Gastrocnemius medialis (tissue), 4 donors: ENCODE results near the gene METTL5. TPM values are rescaled to one million over a fixed set of nuclear protein-coding genes. Genes with fewer than 3 reads are reported as not detected.
A peak's percentile ranks its signal among the peaks of the same experiment; 100 is the strongest.
"Not testable (repeated sequence)": the region's sequence is repeated elsewhere in the genome, so short reads cannot be mapped to it uniquely, and the experiment has no call there.

Experiments used
- ATAC-seq, 2 donors: fragments of 150-250 bp; one replicate each; pipeline ENCODE4 v1.9.1; 2016
- DNase-seq, 2 donors: peaks; one replicate each; pipeline ENCODE4 v3.0.0-alpha.2; 2019
- H3K27ac ChIP-seq, 4 donors: fragments of 200-600 bp; sonication (generic); 1 replicate in 1 of 4; 2 replicates in 3 of 4; pipeline ENCODE4 v1.5.1; 2016 to 2018; ENCODE audit warnings: mild to moderate bottlenecking in 2 of 4, moderate library complexity in 1 of 4
- H3K27me3 ChIP-seq, 3 donors: fragments of 200-600 bp; sonication (generic) in 2 of 3; 1 replicate in 1 of 3; 2 replicates in 2 of 3; pipeline versions ENCODE4 v1.5.1 to v1.6.0; 2016 to 2019; ENCODE audit warnings: mild to moderate bottlenecking in 1 of 3, moderate library complexity in 1 of 3
- H3K36me3 ChIP-seq, 2 donors: fragments of 200-600 bp; sonication (generic) in 1 of 2; one replicate each; pipeline ENCODE4 v1.5.1; 2017 to 2018
- H3K4me1 ChIP-seq, 2 donors: fragments of 200-600 bp; sonication (generic) in 1 of 2; one replicate each; pipeline ENCODE4 v1.5.1; 2016 to 2017; ENCODE audit warnings: mild to moderate bottlenecking in 2 of 2
- H3K4me3 ChIP-seq, 4 donors: fragments of 200-600 bp; sonication (generic) in 3 of 4; 1 replicate in 1 of 4; 2 replicates in 3 of 4; pipeline ENCODE4 v1.5.1; 2016 to 2019; ENCODE audit warnings: mild to moderate bottlenecking in 2 of 4
- H3K9me3 ChIP-seq, 3 donors: fragments of 200-600 bp; sonication (generic) in 2 of 3; 1 replicate in 1 of 3; 2 replicates in 2 of 3; pipeline ENCODE4 v1.5.1; 2016 to 2019
- CTCF ChIP-seq, 5 experiments: fragments of 450-650 bp in 3 of 5; fragments of 200-600 bp in 2 of 5; sonication (generic) in 2 of 5; IDR thresholded peaks in 4 of 5; conservative IDR thresholded peaks in 1 of 5; 1 replicate in 4 of 5; 2 replicates in 1 of 5; pipeline ENCODE4 v1.5.1; 2016 to 2019; ENCODE audit warnings: antibody characterized with exemption in 5 of 5, mild to moderate bottlenecking in 3 of 5, moderate library complexity in 3 of 5
- POLR2A ChIP-seq, 2 donors: fragments of 450-650 bp; IDR thresholded peaks; one replicate each; pipeline ENCODE4 v1.6.1; 2017; ENCODE audit warnings: antibody characterized with exemption in 2 of 2, mild to moderate bottlenecking in 2 of 2, moderate library complexity in 2 of 2
- in situ Hi-C, 4 donors: fragments of 200-750 bp; cut with MboI; loops; one replicate each; pipeline versions ENCODE4 v1.15.0 to v1.8.0; 2017; ENCODE audit warnings: low sequenced_read_pairs in 4 of 4
- intact Hi-C: fragments of 100-400 bp; cut with DNase I; formaldehyde crosslinking; loops from one replicate; pipeline ENCODE4 v1.15.1; 2023; ENCODE audit warnings: low total_unique reads
- total RNA-seq, 4 donors: library from RNA; depleted of rRNA; stranded (reverse); fragments of >200 nt; gene quantifications; one replicate each; pipeline versions ENCODE4 v1.1.0 to v1.2.3, GENCODE V29; 2016

Gene METTL5
- total RNA-seq, 4 donors from 2014 or later = 24.8 to 63.7 (median 40.9) TPM

- intact Hi-C loops = loop anchor here (10.0 kb wide), 2 partner anchors 237 to 307 kb away; partner anchors contain the start of gene PPIG
- Histone ChIP-seq H3K36me3 (peaks cover 0 to 30% of the 10 kb centered on the region in 2 donors), H3K9me3 (no peaks in the 10 kb centered on the region), H3K27ac (peak overlapping the region in 1 of 4 donors; percentile 85), H3K27me3 (no peaks in the 10 kb centered on the region), H3K4me3 (no peak overlapping the region), H3K4me1 (peaks cover 37 to 38% of the 10 kb centered on the region in 2 donors)
- TF ChIP-seq CTCF (IDR thresholded peaks at IDR 0.05 in 4 of 5, conservative IDR thresholded peaks at IDR 0.05 in 1 of 5) (no peak), POLR2A (IDR thresholded peaks at IDR 0.05) (no peak)
- ATAC-seq (no peak), DNase-seq (no peak)
- in situ Hi-C loops = loop anchor here (5.0 to 10.0 kb wide), 3 partner anchors 103 to 110 kb away; no protein-coding TSS in a partner anchor
These were observed 2.7 kb downstream of the METTL5 start for GRCh38 chr2:169822036-169822435.

- not testable (repeated sequence) for DNase-seq, ATAC-seq
These were observed 4.6 kb downstream of the METTL5 start for GRCh38 chr2:169820101-169820500.

GRCh38 chr2:169819106-169819505, 5.6 kb downstream of the METTL5 start:
- H3K9me3 ChIP-seq = no peaks in the 10 kb centered on the region
- H3K4me3 ChIP-seq = no peak overlapping the region
- in situ Hi-C loops (no loop called here), intact Hi-C loops (no loop called here)
- peaks cover 29 to 33% of the 10 kb centered on the region in 2 donors for H3K4me1 ChIP-seq
- peaks cover 0 to 40% of the 10 kb centered on the region in 2 donors for H3K36me3 ChIP-seq
- DNase-seq (no peak), ATAC-seq (no peak)
- H3K27ac ChIP-seq = peak overlapping the region in 1 of 4 donors; percentile 30
- no peak for TF ChIP-seq CTCF (IDR thresholded peaks at IDR 0.05 in 4 of 5, conservative IDR thresholded peaks at IDR 0.05 in 1 of 5)
- no peak for TF ChIP-seq POLR2A (IDR thresholded peaks at IDR 0.05)
- H3K27me3 ChIP-seq = no peaks in the 10 kb centered on the region

More at GRCh38 chr2:169820101-169820500, 4.6 kb downstream of the METTL5 start:
- in situ Hi-C loops (loop anchor here (5.0 to 10.0 kb wide), 3 partner anchors 105 to 112 kb away; no protein-coding TSS in a partner anchor), intact Hi-C loops (loop anchor here (10.0 kb wide), 2 partner anchors 235 to 305 kb away; partner anchors contain the start of gene PPIG)
- H3K9me3 ChIP-seq, H3K4me3 ChIP-seq, H3K27ac ChIP-seq, H3K27me3 ChIP-seq: not testable (repeated sequence)
- Histone ChIP-seq H3K36me3 (peaks cover 0 to 33% of the 10 kb centered on the region in 2 donors), H3K4me1 (peaks cover 32 to 35% of the 10 kb centered on the region in 2 donors)

GRCh38 chr2:169818241-169818640, 6.5 kb downstream of the METTL5 start:
- Histone ChIP-seq H3K9me3 (no peaks in the 10 kb centered on the region), H3K27ac (peak overlapping the region in 3 of 4 donors; percentile 0 to 14 (median 8)), H3K4me1 (peaks cover 21 to 24% of the 10 kb centered on the region in 2 donors), H3K4me3 (no peak overlapping the region), H3K36me3 (peaks cover 0 to 48% of the 10 kb centered on the region in 2 donors), H3K27me3 (no peaks in the 10 kb centered on the region)
- no peak for DNase-seq
- ATAC-seq = peak in 1 of 2 donors; percentile 30
- TF ChIP-seq POLR2A (IDR thresholded peaks at IDR 0.05) (no peak), CTCF (IDR thresholded peaks at IDR 0.05 in 4 of 5, conservative IDR thresholded peaks at IDR 0.05 in 1 of 5) (no peak)
- intact Hi-C loops (no loop called here), in situ Hi-C loops (no loop called here)

- Histone ChIP-seq H3K36me3 (peaks cover 0 to 54% of the 10 kb centered on the region in 2 donors), H3K4me1 (peaks cover 13 to 16% of the 10 kb centered on the region in 2 donors)
- H3K27me3 ChIP-seq, in situ Hi-C loops, H3K27ac ChIP-seq, intact Hi-C loops, ATAC-seq, H3K4me3 ChIP-seq, DNase-seq, H3K9me3 ChIP-seq: not testable (repeated sequence)
These were observed 7.3 kb downstream of the METTL5 start for GRCh38 chr2:169817369-169817768.

GRCh38 chr2:169816961-169817360, 7.7 kb downstream of the METTL5 start:
- in situ Hi-C loops, H3K27ac ChIP-seq, H3K27me3 ChIP-seq, ATAC-seq, H3K9me3 ChIP-seq, H3K4me3 ChIP-seq, DNase-seq, intact Hi-C loops: not testable (repeated sequence)
- Histone ChIP-seq H3K36me3 (peaks cover 0 to 56% of the 10 kb centered on the region in 2 donors), H3K4me1 (peaks cover 9 to 12% of the 10 kb centered on the region in 2 donors)
